Stimulated activated CD4-positive, alpha-beta T cell treated with anti-CD3 and anti-CD28 coated beads, Interleukin-1b, Interleukin-23, amount 100 ng/mL, for 4 hours (primary cell): ENCODE data around the gene SNX8.
"Not testable (repeated sequence)": the region's sequence is repeated elsewhere in the genome, so short reads cannot be mapped to it uniquely, and the experiment has no call there.

ENCODE experiments used
- DNase-seq, 2 donors: peaks; one replicate each; pipeline ENCODE4 v3.0.0-alpha.2; 2020; ENCODE audit warnings: low read depth in 2 of 2

Gene SNX8

GRCh38 chr7:2290877-2291276 is 23.4 kb downstream of the SNX8 start:
- no peak for DNase-seq

GRCh38 chr7:2289621-2290020 is 24.6 kb downstream of the SNX8 start:
- DNase-seq, result no peak

- no peak for DNase-seq
Observed at GRCh38 chr7:2289111-2289586, 25.1 kb downstream of the SNX8 start.

GRCh38 chr7:2288503-2288902 is 25.7 kb downstream of the SNX8 start:
- no peak for DNase-seq

GRCh38 chr7:2287745-2288144 is 26.5 kb downstream of the SNX8 start:
- no peak for DNase-seq

GRCh38 chr7:2283074-2283473 is 31.2 kb downstream of the SNX8 start:
- no peak for DNase-seq

GRCh38 chr7:2282185-2282751 is 32.0 kb downstream of the SNX8 start:
- no peak for DNase-seq

- DNase-seq, result no peak
Observed at GRCh38 chr7:2281541-2281940, 32.7 kb downstream of the SNX8 start.

GRCh38 chr7:2280424-2280823 is 33.8 kb downstream of the SNX8 start:
- no peak for DNase-seq

- DNase-seq, result no peak
Observed at GRCh38 chr7:2279896-2280295, 34.3 kb downstream of the SNX8 start.

- no peak for DNase-seq
Observed at GRCh38 chr7:2278026-2278425, 36.2 kb downstream of the SNX8 start.

- no peak for DNase-seq
Observed at GRCh38 chr7:2276107-2276506, 38.1 kb downstream of the SNX8 start.

- DNase-seq, result no peak
Observed at GRCh38 chr7:2275101-2275500, 39.1 kb downstream of the SNX8 start.

GRCh38 chr7:2274666-2275065 is 39.6 kb downstream of the SNX8 start:
- no peak for DNase-seq

- no peak for DNase-seq
Observed at GRCh38 chr7:2273866-2274265, 40.4 kb downstream of the SNX8 start.

GRCh38 chr7:2272031-2272430 is 42.2 kb downstream of the SNX8 start:
- no peak for DNase-seq

- no peak for DNase-seq
Observed at GRCh38 chr7:2271273-2272026, 42.8 kb downstream of the SNX8 start.

GRCh38 chr7:2270495-2270894 is 43.7 kb downstream of the SNX8 start:
- no peak for DNase-seq

- DNase-seq, result no peak
Observed at GRCh38 chr7:2269991-2270460, 44.2 kb downstream of the SNX8 start.

GRCh38 chr7:2269089-2269990 is 44.9 kb downstream of the SNX8 start:
- not testable (repeated sequence) for DNase-seq

- no peak for DNase-seq
Observed at GRCh38 chr7:2266911-2267310, 47.3 kb downstream of the SNX8 start.

GRCh38 chr7:2264158-2264557 is 50.1 kb downstream of the SNX8 start:
- DNase-seq, result no peak
